ENCODE data around the gene CGB7. TPM values are rescaled to one million over a fixed set of nuclear protein-coding genes. Genes with fewer than 3 reads are reported as not detected.
"Not testable (repeated sequence)": the region's sequence is repeated elsewhere in the genome, so short reads cannot be mapped to it uniquely, and the experiment has no call there.

CGB7 gene
- total and polyA plus RNA-seq, 9 of the 15 experiments (the other 6 are each of a cell fraction or from before 2014, with no cell fraction given): not detected

DNA sequence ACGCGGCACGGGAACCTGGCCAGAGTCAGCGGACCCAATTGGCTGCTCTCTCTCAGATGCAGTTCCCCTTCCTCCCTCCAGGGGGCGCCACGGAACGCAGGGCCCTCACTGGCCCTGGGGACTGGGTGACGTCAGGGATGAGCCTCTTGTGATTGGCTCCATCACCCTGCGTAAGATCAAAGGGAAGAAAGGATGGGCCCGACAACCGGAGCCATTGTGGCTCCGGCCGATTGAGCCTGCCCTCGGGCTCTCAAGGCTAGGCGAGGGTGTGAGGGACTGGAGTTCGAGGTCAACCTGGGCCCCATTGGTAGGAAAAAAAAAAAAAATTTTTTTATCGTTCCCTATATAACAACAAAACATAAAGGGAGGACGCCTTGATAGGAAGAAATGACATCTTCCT, 20.7 kb downstream of the CGB7 start, which contains the start of gene CGB1 (continued):
- TF ChIP-seq TBL1XR1 (IDR thresholded peaks at IDR 0.05; ENCODE audit: low read length in 2 of 2): 0 out of 4 replicates have a peak, but pooled peaks of 1 of the 2 experiments have one; percentile 31
- TF ChIP-seq, protein P1, sequence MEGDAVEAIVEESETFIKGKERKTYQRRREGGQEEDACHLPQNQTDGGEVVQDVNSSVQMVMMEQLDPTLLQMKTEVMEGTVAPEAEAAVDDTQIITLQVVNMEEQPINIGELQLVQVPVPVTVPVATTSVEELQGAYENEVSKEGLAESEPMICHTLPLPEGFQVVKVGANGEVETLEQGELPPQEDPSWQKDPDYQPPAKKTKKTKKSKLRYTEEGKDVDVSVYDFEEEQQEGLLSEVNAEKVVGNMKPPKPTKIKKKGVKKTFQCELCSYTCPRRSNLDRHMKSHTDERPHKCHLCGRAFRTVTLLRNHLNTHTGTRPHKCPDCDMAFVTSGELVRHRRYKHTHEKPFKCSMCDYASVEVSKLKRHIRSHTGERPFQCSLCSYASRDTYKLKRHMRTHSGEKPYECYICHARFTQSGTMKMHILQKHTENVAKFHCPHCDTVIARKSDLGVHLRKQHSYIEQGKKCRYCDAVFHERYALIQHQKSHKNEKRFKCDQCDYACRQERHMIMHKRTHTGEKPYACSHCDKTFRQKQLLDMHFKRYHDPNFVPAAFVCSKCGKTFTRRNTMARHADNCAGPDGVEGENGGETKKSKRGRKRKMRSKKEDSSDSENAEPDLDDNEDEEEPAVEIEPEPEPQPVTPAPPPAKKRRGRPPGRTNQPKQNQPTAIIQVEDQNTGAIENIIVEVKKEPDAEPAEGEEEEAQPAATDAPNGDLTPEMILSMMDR (IDR thresholded peaks at IDR 0.05 in 2 of 3, conservative IDR thresholded peaks at IDR 0.05 in 1 of 3; ENCODE audit: insufficient read depth in 2 of 3, low read depth in 1 of 3, low read length in 3 of 3): peak; percentile 72 to 93 (median 89)
- TF ChIP-seq TCF7 (IDR thresholded peaks at IDR 0.05; ENCODE audit: borderline replicate concordance): peak; percentile 99
- TF ChIP-seq FOS (IDR thresholded peaks at IDR 0.05; ENCODE audit: extremely low read depth, insufficient read length): peak; percentile 43
- 0 out of 2 replicates have a peak, but pooled peaks have one; percentile 22 for TF ChIP-seq SPI1 (IDR thresholded peaks at IDR 0.05; ENCODE audit: borderline replicate concordance, low read depth, low read length)
- TF ChIP-seq, protein P2, sequence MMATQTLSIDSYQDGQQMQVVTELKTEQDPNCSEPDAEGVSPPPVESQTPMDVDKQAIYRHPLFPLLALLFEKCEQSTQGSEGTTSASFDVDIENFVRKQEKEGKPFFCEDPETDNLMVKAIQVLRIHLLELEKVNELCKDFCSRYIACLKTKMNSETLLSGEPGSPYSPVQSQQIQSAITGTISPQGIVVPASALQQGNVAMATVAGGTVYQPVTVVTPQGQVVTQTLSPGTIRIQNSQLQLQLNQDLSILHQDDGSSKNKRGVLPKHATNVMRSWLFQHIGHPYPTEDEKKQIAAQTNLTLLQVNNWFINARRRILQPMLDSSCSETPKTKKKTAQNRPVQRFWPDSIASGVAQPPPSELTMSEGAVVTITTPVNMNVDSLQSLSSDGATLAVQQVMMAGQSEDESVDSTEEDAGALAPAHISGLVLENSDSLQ (IDR thresholded peaks at IDR 0.05): 0 out of 2 replicates have a peak, but pooled peaks have one; percentile 10
- 0 out of 2 replicates have a peak, but pooled peaks have one; percentile 18 for TF ChIP-seq MYC (IDR thresholded peaks at IDR 0.05; ENCODE audit: low read depth, low read length)
- not testable (repeated sequence) for TF ChIP-seq MYC (CRISPR knock-in tag; IDR thresholded peaks at IDR 0.05; ENCODE audit: borderline replicate concordance, low read depth)
- TF ChIP-seq CREB1 (IDR thresholded peaks at IDR 0.05): peak; percentile 84
- TF ChIP-seq CREB1 (CRISPR knock-in tag; IDR thresholded peaks at IDR 0.05): peak; percentile 89
- peak; percentile 99 for TF ChIP-seq LEF1 (IDR thresholded peaks at IDR 0.05)
- TF ChIP-seq TBP (optimal IDR thresholded peaks at IDR 0.05; ENCODE audit: low read depth, low read length): peak; percentile 94
- peak in 1 of 3 experiments; percentile 26 for TF ChIP-seq YY1 (IDR thresholded peaks at IDR 0.05; ENCODE audit: borderline replicate concordance in 1 of 3, control insufficient read depth in 1 of 3, extremely low read depth in 1 of 3, insufficient read depth in 3 of 3, insufficient read length in 1 of 3, insufficient replicate concordance in 2 of 3, low read depth in 1 of 3, low read length in 2 of 3)
- TF ChIP-seq RFX5 (IDR thresholded peaks at IDR 0.05; ENCODE audit: low read depth, low read length): peak; percentile 47; the same call in 1 of the 2 replicates
- 0 out of 2 replicates have a peak, but pooled peaks have one; percentile 43 for TF ChIP-seq SP1 (CRISPR knock-in tag; IDR thresholded peaks at IDR 0.05)
- TF ChIP-seq, protein P3, sequence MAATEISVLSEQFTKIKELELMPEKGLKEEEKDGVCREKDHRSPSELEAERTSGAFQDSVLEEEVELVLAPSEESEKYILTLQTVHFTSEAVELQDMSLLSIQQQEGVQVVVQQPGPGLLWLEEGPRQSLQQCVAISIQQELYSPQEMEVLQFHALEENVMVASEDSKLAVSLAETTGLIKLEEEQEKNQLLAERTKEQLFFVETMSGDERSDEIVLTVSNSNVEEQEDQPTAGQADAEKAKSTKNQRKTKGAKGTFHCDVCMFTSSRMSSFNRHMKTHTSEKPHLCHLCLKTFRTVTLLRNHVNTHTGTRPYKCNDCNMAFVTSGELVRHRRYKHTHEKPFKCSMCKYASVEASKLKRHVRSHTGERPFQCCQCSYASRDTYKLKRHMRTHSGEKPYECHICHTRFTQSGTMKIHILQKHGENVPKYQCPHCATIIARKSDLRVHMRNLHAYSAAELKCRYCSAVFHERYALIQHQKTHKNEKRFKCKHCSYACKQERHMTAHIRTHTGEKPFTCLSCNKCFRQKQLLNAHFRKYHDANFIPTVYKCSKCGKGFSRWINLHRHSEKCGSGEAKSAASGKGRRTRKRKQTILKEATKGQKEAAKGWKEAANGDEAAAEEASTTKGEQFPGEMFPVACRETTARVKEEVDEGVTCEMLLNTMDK (IDR thresholded peaks at IDR 0.05; ENCODE audit: borderline replicate concordance, insufficient read depth, low read depth, low read length, poor library complexity, severe bottlenecking): peak; percentile 57
